ENCODE measurements around the gene KIRREL3. TPM values are rescaled to one million over a fixed set of nuclear protein-coding genes. Genes with fewer than 3 reads are reported as not detected.
A peak's percentile ranks its signal among the peaks of the same experiment; 100 is the strongest.

The KIRREL3 gene
- total and polyA plus RNA-seq, 10 donors, result 0.50 to 5.4 (median 2.0) TPM

DNA sequence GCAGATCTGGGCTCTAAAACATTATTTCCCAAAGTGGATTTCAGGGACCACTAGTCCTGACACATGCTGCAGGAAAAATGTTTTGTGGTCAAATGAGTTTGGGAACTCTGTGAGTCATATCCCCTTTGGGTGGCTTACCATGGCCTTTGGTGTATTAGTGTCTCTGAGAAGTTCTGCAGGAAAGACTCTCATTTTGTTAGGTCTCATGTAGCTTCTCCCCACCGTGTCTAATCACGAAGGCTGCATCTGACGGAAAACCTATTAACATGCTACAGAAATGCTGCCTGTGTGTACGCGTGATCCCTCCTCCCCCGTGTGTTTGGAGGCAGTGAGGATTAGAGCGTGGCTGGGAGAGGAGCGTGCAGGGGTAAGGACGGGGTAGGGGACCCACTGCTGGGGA is 453.4 kb downstream of the KIRREL3 start:
- Histone ChIP-seq H3K4me1 (peaks cover 0 to 29% (median 6%) of the 10 kb centered on the region in 6 donors), H3K27ac (no peak overlapping the region), H3K36me3 (no peaks in the 10 kb centered on the region), H3K9me3 (no peaks in the 10 kb centered on the region), H3K27me3 (replicated peaks in 1 of 7) (peaks cover 0 to 28% (median 0%) of the 10 kb centered on the region in 7 donors), H3K4me3 (no peak overlapping the region)
- DNase-seq, result no peak
- TF ChIP-seq, protein P1, sequence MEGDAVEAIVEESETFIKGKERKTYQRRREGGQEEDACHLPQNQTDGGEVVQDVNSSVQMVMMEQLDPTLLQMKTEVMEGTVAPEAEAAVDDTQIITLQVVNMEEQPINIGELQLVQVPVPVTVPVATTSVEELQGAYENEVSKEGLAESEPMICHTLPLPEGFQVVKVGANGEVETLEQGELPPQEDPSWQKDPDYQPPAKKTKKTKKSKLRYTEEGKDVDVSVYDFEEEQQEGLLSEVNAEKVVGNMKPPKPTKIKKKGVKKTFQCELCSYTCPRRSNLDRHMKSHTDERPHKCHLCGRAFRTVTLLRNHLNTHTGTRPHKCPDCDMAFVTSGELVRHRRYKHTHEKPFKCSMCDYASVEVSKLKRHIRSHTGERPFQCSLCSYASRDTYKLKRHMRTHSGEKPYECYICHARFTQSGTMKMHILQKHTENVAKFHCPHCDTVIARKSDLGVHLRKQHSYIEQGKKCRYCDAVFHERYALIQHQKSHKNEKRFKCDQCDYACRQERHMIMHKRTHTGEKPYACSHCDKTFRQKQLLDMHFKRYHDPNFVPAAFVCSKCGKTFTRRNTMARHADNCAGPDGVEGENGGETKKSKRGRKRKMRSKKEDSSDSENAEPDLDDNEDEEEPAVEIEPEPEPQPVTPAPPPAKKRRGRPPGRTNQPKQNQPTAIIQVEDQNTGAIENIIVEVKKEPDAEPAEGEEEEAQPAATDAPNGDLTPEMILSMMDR (IDR thresholded peaks at IDR 0.05 in 8 of 11, conservative IDR thresholded peaks at IDR 0.05 in 3 of 11), result no peak
- TF ChIP-seq POLR2A (IDR thresholded peaks at IDR 0.05) (no peak), POLR2AphosphoS5 (IDR thresholded peaks at IDR 0.05) (no peak)
- 81 to 92% (median 90%) methylated on average over 9 of the region's 9 CpGs for WGBS, 5 donors
- intact Hi-C loops (cut with DNase I; ENCODE audit: low total_unique reads), result no loop called here

DNA sequence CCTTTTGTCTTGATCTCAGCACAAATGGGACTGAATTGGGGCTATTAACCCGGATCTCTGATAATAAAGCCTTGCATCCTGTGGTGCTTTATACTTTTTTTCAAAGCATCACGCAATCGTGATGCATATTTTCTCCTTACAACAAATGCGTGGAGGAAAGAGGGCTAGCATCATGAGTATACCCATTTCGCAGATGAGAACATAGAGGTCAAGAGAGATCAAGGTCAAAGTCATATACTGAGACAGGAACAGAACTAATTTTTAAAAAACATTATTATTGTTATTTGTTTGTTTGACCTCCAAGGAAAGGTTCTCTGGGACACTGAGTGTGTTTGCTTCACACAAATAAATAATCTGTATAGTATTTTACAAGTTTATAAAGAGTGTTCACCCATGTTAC is 453.9 kb downstream of the KIRREL3 start:
- Histone ChIP-seq H3K9me3 (no peaks in the 10 kb centered on the region), H3K36me3 (no peaks in the 10 kb centered on the region), H3K4me1 (peaks cover 0 to 29% (median 6%) of the 10 kb centered on the region in 6 donors), H3K27me3 (replicated peaks in 1 of 7) (peaks cover 0 to 28% (median 0%) of the 10 kb centered on the region in 7 donors), H3K4me3 (no peak overlapping the region), H3K27ac (no peak overlapping the region)
- 82 to 90% (median 87%) methylated on average over 5 of the region's 5 CpGs for WGBS, 5 donors
- no peak for DNase-seq
- TF ChIP-seq, protein P1 (IDR thresholded peaks at IDR 0.05 in 8 of 11, conservative IDR thresholded peaks at IDR 0.05 in 3 of 11), result no peak
- no peak for TF ChIP-seq POLR2A (IDR thresholded peaks at IDR 0.05)
- no peak for TF ChIP-seq POLR2AphosphoS5 (IDR thresholded peaks at IDR 0.05)
- intact Hi-C loops (cut with DNase I; ENCODE audit: low total_unique reads), result no loop called here

DNA sequence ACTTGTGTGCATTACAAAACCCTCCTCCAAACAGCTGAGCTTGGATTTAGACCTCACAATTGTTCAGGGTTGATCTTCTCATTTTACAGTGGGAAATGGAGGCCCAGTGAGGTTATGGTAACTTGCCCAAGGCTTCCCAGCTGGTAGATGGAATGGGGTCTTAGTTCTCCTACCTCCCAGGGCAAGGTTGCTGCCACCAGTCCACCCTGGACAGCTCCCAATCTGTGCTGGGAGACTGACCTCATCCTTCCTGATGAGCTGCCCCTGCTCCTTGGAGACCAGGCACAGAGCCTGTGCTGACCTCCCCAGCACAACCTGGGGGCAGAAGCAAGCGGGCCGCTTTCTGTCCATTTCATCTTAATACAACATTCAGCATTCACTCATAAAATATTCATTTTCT is 454.4 kb downstream of the KIRREL3 start:
- peaks cover 0 to 28% (median 0%) of the 10 kb centered on the region in 7 donors for H3K27me3 ChIP-seq (replicated peaks in 1 of 7)
- H3K27ac ChIP-seq, result no peak overlapping the region
- H3K4me3 ChIP-seq, result no peak overlapping the region
- H3K4me1 ChIP-seq, result peaks cover 0 to 29% (median 6%) of the 10 kb centered on the region in 6 donors
- WGBS, 5 donors, result 87 to 97% (median 91%) methylated on average over 2 of the region's 2 CpGs
- H3K36me3 ChIP-seq, result no peaks in the 10 kb centered on the region
- TF ChIP-seq POLR2A (IDR thresholded peaks at IDR 0.05) (no peak), POLR2AphosphoS5 (IDR thresholded peaks at IDR 0.05) (no peak)
- TF ChIP-seq, protein P1 (IDR thresholded peaks at IDR 0.05 in 8 of 11, conservative IDR thresholded peaks at IDR 0.05 in 3 of 11), result no peak
- intact Hi-C loops (cut with DNase I; ENCODE audit: low total_unique reads), result no loop called here
- DNase-seq, result no peak
- H3K9me3 ChIP-seq, result no peaks in the 10 kb centered on the region

DNA sequence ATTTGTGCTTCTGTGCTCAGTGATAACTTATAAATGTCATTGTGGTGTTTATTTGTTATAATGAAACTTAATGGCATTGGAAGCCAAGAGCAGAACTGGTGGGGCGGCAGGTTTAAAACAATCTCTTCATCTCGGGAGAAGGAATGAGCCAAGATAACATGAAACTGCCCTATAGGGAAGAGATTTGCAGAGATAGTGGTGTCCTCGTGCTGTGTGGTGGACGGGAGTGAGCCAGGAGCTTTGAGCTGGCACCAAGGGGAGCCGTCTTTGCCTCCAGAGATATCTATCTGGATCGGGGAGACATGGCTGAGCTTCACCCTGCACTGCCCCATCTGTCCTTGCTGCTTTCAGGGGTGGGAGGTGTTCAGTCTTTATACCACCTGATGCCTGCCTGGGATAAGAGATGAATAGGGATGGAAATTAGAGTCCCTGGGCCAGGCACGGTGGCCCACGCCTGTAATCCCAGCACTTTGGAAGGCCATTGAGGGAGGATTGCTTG is 455.5 kb downstream of the KIRREL3 start:
- Histone ChIP-seq H3K27me3 (replicated peaks in 1 of 7) (peaks cover 0 to 28% (median 0%) of the 10 kb centered on the region in 7 donors), H3K27ac (no peak overlapping the region), H3K36me3 (no peaks in the 10 kb centered on the region), H3K9me3 (no peaks in the 10 kb centered on the region), H3K4me3 (no peak overlapping the region), H3K4me1 (peaks cover 0 to 29% (median 6%) of the 10 kb centered on the region in 6 donors)
- TF ChIP-seq POLR2AphosphoS5 (IDR thresholded peaks at IDR 0.05) (no peak), POLR2A (IDR thresholded peaks at IDR 0.05) (no peak)
- TF ChIP-seq, protein P1 (IDR thresholded peaks at IDR 0.05 in 8 of 11, conservative IDR thresholded peaks at IDR 0.05 in 3 of 11), result no peak
- WGBS, 5 donors, result 81 to 94% (median 85%) methylated on average over 8 of the region's 8 CpGs
- DNase-seq, result peak; percentile 20
- intact Hi-C loops (cut with DNase I; ENCODE audit: low total_unique reads), result no loop called here
